OCI-LY7 (cell line): ENCODE measurements around the gene MAPKAPK3. TPM values are rescaled to one million over a fixed set of nuclear protein-coding genes. Genes with fewer than 3 reads are reported as not detected.
A peak's percentile ranks its signal among the peaks of the same experiment; 100 is the strongest.

Experiments
- BruUV-seq: library from RNA; stranded (reverse); fragments of 400-500 nt; replicated peaks from 2 replicates; lab custom pipeline; 2021; lab: Mats Ljungman, UMichigan
- CTCF ChIA-PET: fragments of 300-600 bp; sonication (Branson Sonifier 250); formaldehyde crosslinking; loops from one replicate; lab custom pipeline; 2022; ENCODE audit warnings: antibody characterized with exemption; ENCODE audit not compliant: unreplicated experiment; lab: Charles Lee
- POLR2A ChIA-PET: fragments of 300-600 bp; sonication (Branson Sonifier 250); formaldehyde crosslinking; loops from one replicate; lab custom pipeline; 2022; ENCODE audit warnings: antibody characterized with exemption; lab: Charles Lee
- DNase-seq: peaks from one replicate; pipeline ENCODE4 v3.0.0-alpha.2; 2015; ENCODE audit warnings: low spot score
- H2AFZ ChIP-seq: fragments of 200-600 bp; sonication (generic), shearing (Covaris generic); 2 replicates; pipeline ENCODE4 v1.6.1; 2014; ENCODE audit warnings: mild to moderate bottlenecking, antibody characterized with exemption, low read length, moderate library complexity
- H3K27ac ChIP-seq: fragments of 200-600 bp; sonication (generic); 2 replicates; pipeline ENCODE4 v1.5.1; 2014; ENCODE audit warnings: mixed run types, low read depth, mild to moderate bottlenecking, moderate library complexity, low read length, inconsistent platforms; ENCODE audit not compliant: poor library complexity, severe bottlenecking
- H3K36me3 ChIP-seq: fragments of 200-600 bp; sonication (generic); 2 replicates; pipeline ENCODE4 v1.6.1; 2014; ENCODE audit warnings: mild to moderate bottlenecking, antibody characterized with exemption, low read length, moderate library complexity, mixed read lengths; ENCODE audit not compliant: insufficient read depth
- H3K4me1 ChIP-seq: fragments of 200-600 bp; sonication (generic); 2 replicates; pipeline ENCODE4 v1.5.1; 2014; ENCODE audit warnings: mild to moderate bottlenecking, low read length; ENCODE audit not compliant: insufficient read depth, poor library complexity, severe bottlenecking
- H3K4me2 ChIP-seq: fragments of 200-600 bp; sonication (generic); 2 replicates; pipeline ENCODE4 v1.6.1; 2014; ENCODE audit warnings: mild to moderate bottlenecking, low read length
- H3K4me3 ChIP-seq: fragments of 200-600 bp; sonication (generic); 2 replicates; pipeline ENCODE4 v1.5.1; 2014; ENCODE audit warnings: mild to moderate bottlenecking, low read depth, low read length; ENCODE audit not compliant: poor library complexity, severe bottlenecking
- H3K79me2 ChIP-seq: fragments of 200-600 bp; sonication (generic); 2 replicates; pipeline ENCODE4 v1.6.1; 2016; ENCODE audit warnings: low read depth, mild to moderate bottlenecking, low read length, moderate library complexity, mixed read lengths; ENCODE audit not compliant: insufficient read depth
- H3K9me2 ChIP-seq: fragments of 200-600 bp; sonication (generic); 2 replicates; pipeline ENCODE4 v1.6.1; 2016; ENCODE audit warnings: mild to moderate bottlenecking, low read length, mixed read lengths; ENCODE audit not compliant: insufficient read depth
- H3K9me3 ChIP-seq: fragments of 200-600 bp; sonication (generic); 2 replicates; pipeline ENCODE4 v1.6.1; 2014; ENCODE audit warnings: mild to moderate bottlenecking, mixed run types, low read length, mixed read lengths
- H4K20me1 ChIP-seq: fragments of 200-600 bp; sonication (generic); 2 replicates; pipeline ENCODE4 v1.6.1; 2014; ENCODE audit warnings: mild to moderate bottlenecking, antibody characterized with exemption, low read length, moderate library complexity, mixed read lengths; ENCODE audit not compliant: insufficient read depth
- EZH2phosphoT487 ChIP-seq: fragments of 200-600 bp; sonication (generic); IDR thresholded peaks from 2 replicates; pipeline ENCODE4 v1.6.1; 2018; ENCODE audit warnings: low read depth, borderline replicate concordance, mild to moderate bottlenecking, mixed run types, antibody characterized with exemption, low read length, moderate library complexity, mixed read lengths
- intact Hi-C: fragments of 100-400 bp; cut with micrococcal nuclease; formaldehyde crosslinking; loops from one replicate; pipeline ENCODE4 v1.10.0; 2022; ENCODE audit not compliant: unreplicated experiment
- total RNA-seq, 2 experiments: library from RNA; depleted of rRNA in 1 of 2; stranded (reverse); fragments of >200 nt in 1 of 2; shearing (Covaris generic) in 1 of 2; gene quantifications; 2 replicates each; pipeline ENCODE4 v1.2.3, GENCODE V29; 2014 to 2022
- TF ChIP-seq, protein P1 (sequence below): fragments of 200-600 bp; sonication (generic); conservative IDR thresholded peaks from 2 replicates; pipeline ENCODE4 v1.5.1; 2014; ENCODE audit warnings: mild to moderate bottlenecking, antibody characterized with exemption, low read length, moderate library complexity, mixed read lengths

Gene MAPKAPK3
- total RNA-seq, 2 experiments from 2014 or later: 17.5 to 25.2 TPM

DNA sequence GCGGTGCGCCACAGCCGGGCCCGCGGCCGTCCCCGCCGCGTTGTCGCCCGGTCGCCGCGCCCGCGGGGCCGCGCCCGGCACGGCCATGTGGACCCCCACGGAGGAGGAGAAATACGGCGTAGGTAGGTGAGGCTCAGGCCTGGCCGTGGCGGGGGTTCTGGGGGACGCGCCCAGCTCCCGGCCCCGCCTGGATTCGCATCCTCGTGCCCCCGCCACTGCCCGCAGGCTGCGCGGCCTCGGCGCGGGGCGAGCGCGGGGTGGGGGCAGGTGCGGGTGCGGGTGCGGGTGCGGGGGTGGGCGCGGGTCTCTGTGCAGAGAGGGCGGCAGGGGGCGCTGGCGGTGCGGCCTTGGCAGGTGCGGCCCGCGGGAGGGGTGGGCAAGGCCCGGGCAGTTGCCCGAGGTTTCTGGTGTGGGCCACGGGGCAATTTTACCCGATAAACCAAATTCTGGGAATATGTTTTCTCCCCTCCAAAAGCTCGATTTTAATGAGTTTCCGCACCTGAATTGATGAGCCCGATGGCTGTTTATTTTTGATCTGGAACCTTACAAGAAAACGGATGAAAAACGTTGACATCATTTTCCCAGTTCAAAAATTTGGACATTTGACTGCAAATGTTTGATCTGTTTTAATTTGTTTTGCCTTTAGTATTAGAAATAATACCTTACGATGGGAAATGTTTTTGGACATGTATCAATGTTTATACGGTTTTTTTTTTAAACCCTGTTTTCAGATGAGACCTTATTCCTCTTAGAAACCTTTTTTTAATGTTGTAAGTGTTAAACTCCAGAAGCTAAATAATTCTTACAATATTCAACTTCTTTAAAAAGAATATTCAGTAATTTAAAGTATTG is 58.5 kb downstream of the MAPKAPK3 start:
- Histone ChIP-seq H3K9me3 (no peaks in the 10 kb centered on the region), H3K4me2 (no peak overlapping the region)
- POLR2A ChIA-PET: interaction anchor here (0.6 to 0.7 kb wide), 2 partner anchors 316 to 537 kb away, joined by 3 to 5 read pairs; no protein-coding TSS in a partner anchor

DNA sequence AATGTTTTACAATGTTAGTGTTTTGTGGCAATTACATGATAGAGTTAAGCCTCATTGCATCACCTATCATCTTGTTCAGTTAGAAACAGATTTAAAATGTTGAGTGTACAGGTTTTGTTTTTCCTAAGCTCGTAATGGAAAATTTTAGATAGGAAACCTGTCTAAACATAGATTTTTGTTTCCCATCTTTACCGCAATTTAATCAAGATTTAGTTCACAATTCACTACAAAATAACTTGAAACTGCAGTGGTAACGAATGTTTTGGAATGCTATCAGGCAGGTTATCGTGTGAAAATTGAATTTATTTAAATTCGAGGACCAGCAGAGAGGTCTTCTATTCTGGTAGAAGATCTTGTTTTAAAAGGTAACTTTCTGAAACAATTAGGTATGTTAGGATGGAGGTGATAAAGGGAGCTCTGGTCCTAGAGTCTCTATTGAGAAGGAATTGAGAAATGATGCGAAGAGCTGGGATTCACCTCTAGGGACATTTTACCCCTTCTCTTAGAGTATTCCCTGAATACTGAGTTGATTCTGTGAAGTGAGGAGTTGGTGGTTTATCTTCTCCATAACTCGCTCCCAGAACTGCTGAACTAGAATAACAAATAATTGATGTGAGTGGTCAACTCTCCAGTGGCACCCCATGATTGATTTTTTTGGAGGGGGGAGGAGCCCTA is 59.2 kb downstream of the MAPKAPK3 start:
- CTCF ChIA-PET: no interaction called here
- intact Hi-C loops: no loop called here

More for the DNA sequence above, 58.5 kb downstream of the MAPKAPK3 start:
- no peaks in the 10 kb centered on the region for H4K20me1 ChIP-seq
- H2AFZ ChIP-seq: no peak overlapping the region
- H3K4me1 ChIP-seq: no peaks in the 10 kb centered on the region
- H3K9me2 ChIP-seq: no peaks in the 10 kb centered on the region
- H3K36me3 ChIP-seq: no peaks in the 10 kb centered on the region
- no peaks in the 10 kb centered on the region for H3K79me2 ChIP-seq
- CTCF ChIA-PET: no interaction called here
- no peak for TF ChIP-seq EZH2phosphoT487
- TF ChIP-seq, protein P1, sequence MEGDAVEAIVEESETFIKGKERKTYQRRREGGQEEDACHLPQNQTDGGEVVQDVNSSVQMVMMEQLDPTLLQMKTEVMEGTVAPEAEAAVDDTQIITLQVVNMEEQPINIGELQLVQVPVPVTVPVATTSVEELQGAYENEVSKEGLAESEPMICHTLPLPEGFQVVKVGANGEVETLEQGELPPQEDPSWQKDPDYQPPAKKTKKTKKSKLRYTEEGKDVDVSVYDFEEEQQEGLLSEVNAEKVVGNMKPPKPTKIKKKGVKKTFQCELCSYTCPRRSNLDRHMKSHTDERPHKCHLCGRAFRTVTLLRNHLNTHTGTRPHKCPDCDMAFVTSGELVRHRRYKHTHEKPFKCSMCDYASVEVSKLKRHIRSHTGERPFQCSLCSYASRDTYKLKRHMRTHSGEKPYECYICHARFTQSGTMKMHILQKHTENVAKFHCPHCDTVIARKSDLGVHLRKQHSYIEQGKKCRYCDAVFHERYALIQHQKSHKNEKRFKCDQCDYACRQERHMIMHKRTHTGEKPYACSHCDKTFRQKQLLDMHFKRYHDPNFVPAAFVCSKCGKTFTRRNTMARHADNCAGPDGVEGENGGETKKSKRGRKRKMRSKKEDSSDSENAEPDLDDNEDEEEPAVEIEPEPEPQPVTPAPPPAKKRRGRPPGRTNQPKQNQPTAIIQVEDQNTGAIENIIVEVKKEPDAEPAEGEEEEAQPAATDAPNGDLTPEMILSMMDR: peak; percentile 62
- intact Hi-C loops: no loop called here
- BruUV-seq: no TSS peak
- H3K4me3 ChIP-seq: no peak overlapping the region
- DNase-seq: peak; percentile 10
- no peak overlapping the region for H3K27ac ChIP-seq

More for the DNA sequence above, 59.2 kb downstream of the MAPKAPK3 start:
- no peaks in the 10 kb centered on the region for H3K79me2 ChIP-seq
- H3K9me3 ChIP-seq: no peaks in the 10 kb centered on the region
- BruUV-seq: no TSS peak
- no peaks in the 10 kb centered on the region for H3K9me2 ChIP-seq
- POLR2A ChIA-PET: interaction anchor here (0.6 to 0.7 kb wide), 2 partner anchors 316 to 625 kb away, joined by 3 to 4 read pairs; no protein-coding TSS in a partner anchor
- no peak overlapping the region for H2AFZ ChIP-seq
- H3K36me3 ChIP-seq: no peaks in the 10 kb centered on the region
- DNase-seq: no peak
- H4K20me1 ChIP-seq: no peaks in the 10 kb centered on the region
- H3K27ac ChIP-seq: no peak overlapping the region
- H3K4me2 ChIP-seq: no peak overlapping the region
- H3K4me1 ChIP-seq: no peaks in the 10 kb centered on the region
- TF ChIP-seq EZH2phosphoT487: no peak
- TF ChIP-seq, protein P1: no peak
- no peak overlapping the region for H3K4me3 ChIP-seq
